ENCODE measurements around the gene AVPI1.

The AVPI1 gene

DNA sequence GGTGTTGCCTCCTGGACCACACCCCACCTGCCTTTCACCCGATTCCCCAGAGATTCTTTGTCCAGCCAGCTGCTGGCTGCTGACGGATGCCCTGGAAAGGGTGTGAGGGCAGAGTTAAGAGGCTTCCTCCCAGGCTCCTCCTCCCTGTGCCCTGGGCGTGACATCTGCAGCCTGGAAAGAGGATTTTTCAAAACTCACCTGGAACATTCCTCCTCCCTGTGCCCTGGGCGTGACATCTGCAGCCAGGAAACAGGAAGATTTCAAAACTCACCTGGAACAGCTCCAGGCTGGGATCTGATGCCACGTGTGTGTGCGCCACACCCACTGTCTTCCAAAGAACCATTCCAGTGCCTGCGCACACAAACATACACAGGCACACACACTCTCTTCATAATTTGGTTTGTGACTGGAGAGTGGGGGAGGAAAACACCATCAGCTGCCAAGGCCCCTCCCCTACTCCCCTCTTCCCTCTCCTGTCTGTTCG lies 31.7 kb upstream of the AVPI1 start:
- Histone ChIP-seq H3K27me3 (ENCODE audit: low read depth, low read length) (no peaks in the 10 kb centered on the region), H2AFZ (ENCODE audit: low read depth, low read length) (no peak overlapping the region), H3K9me3 (ENCODE audit: insufficient read depth, low read length) (no peaks in the 10 kb centered on the region), H4K20me1 (ENCODE audit: insufficient read depth, low read length) (no peaks in the 10 kb centered on the region), H3K79me2 (ENCODE audit: low read length) (no peaks in the 10 kb centered on the region), H3K4me2 (ENCODE audit: low read length) (no peak overlapping the region), H3K4me1 (ENCODE audit: low read length) (no peaks in the 10 kb centered on the region), H3K4me3 (ENCODE audit: low read length) (no peak overlapping the region), H3K9ac (ENCODE audit: low read length) (no peak overlapping the region), H3K27ac (ENCODE audit: low read length) (no peak overlapping the region), H3K36me3 (replicated peaks; ENCODE audit: low read depth, low read length) (no peaks in the 10 kb centered on the region)
- TF ChIP-seq EZH2phosphoT487 (IDR thresholded peaks at IDR 0.05; ENCODE audit: low read depth) (no peak), CTCF (IDR thresholded peaks at IDR 0.05; ENCODE audit: low read depth, low read length) (no peak)

GRCh38 chr10:97718178-97718577 lies 31.1 kb upstream of the AVPI1 start:
- Histone ChIP-seq H3K4me2 (ENCODE audit: low read length) (no peak overlapping the region), H3K9me3 (ENCODE audit: insufficient read depth, low read length) (no peaks in the 10 kb centered on the region), H3K79me2 (ENCODE audit: low read length) (no peaks in the 10 kb centered on the region), H3K9ac (ENCODE audit: low read length) (no peak overlapping the region), H3K36me3 (replicated peaks; ENCODE audit: low read depth, low read length) (no peaks in the 10 kb centered on the region), H3K27ac (ENCODE audit: low read length) (no peak overlapping the region), H3K4me3 (ENCODE audit: low read length) (no peak overlapping the region), H2AFZ (ENCODE audit: low read depth, low read length) (no peak overlapping the region), H3K27me3 (ENCODE audit: low read depth, low read length) (no peaks in the 10 kb centered on the region), H4K20me1 (ENCODE audit: insufficient read depth, low read length) (no peaks in the 10 kb centered on the region), H3K4me1 (ENCODE audit: low read length) (no peaks in the 10 kb centered on the region)
- TF ChIP-seq EZH2phosphoT487 (IDR thresholded peaks at IDR 0.05; ENCODE audit: low read depth) (no peak), CTCF (IDR thresholded peaks at IDR 0.05; ENCODE audit: low read depth, low read length) (no peak)

GRCh38 chr10:97717627-97718026 lies 30.6 kb upstream of the AVPI1 start:
- no peak overlapping the region for H3K4me2 ChIP-seq (ENCODE audit: low read length)
- no peak overlapping the region for H3K4me3 ChIP-seq (ENCODE audit: low read length)
- no peaks in the 10 kb centered on the region for H3K79me2 ChIP-seq (ENCODE audit: low read length)
- H3K27ac ChIP-seq (ENCODE audit: low read length): no peak overlapping the region
- no peaks in the 10 kb centered on the region for H3K27me3 ChIP-seq (ENCODE audit: low read depth, low read length)
- H3K9ac ChIP-seq (ENCODE audit: low read length): no peak overlapping the region
- TF ChIP-seq CTCF (IDR thresholded peaks at IDR 0.05; ENCODE audit: low read depth, low read length) (no peak), EZH2phosphoT487 (IDR thresholded peaks at IDR 0.05; ENCODE audit: low read depth) (no peak)
- H2AFZ ChIP-seq (ENCODE audit: low read depth, low read length): no peak overlapping the region
- H3K36me3 ChIP-seq (replicated peaks; ENCODE audit: low read depth, low read length): no peaks in the 10 kb centered on the region
- no peaks in the 10 kb centered on the region; the same call in 1 of the 2 replicates for H3K4me1 ChIP-seq (ENCODE audit: low read length)
- no peaks in the 10 kb centered on the region for H3K9me3 ChIP-seq (ENCODE audit: insufficient read depth, low read length)
- H4K20me1 ChIP-seq (ENCODE audit: insufficient read depth, low read length): no peaks in the 10 kb centered on the region

DNA sequence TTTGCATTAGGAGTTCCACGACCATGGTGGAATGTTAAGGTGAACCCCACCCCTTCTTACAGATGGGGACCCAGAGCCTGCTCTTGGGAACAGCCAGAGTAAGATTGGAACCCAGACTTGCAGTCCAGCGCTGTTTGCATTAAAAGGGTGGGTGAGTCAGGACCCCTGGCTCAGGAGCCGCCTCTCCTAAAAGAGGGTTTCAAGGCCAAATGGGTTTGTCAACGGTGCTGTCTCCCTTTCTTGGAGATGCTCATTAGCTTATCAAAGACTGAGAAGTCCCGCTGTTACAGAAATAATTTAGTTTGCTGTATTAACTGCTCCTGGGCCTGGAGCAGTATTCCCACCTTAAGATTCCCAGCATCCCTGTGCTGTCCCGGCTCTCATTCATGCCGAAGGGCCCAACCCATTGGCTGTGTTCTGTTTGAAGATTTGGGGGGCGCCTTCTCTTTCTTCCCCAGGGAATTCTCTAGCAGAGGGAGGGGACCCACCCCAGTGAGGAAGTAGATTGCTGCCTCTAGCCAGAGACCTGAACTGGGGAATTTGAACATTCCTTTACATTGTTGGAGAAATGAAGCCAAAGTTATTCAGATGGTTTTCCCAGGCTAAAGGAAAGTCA lies 28.3 kb upstream of the AVPI1 start:
- TF ChIP-seq EZH2phosphoT487 (IDR thresholded peaks at IDR 0.05; ENCODE audit: low read depth) (no peak), CTCF (IDR thresholded peaks at IDR 0.05; ENCODE audit: low read depth, low read length) (no peak)
- H3K4me3 ChIP-seq (ENCODE audit: low read length): no peak overlapping the region
- no peaks in the 10 kb centered on the region for H3K27me3 ChIP-seq (ENCODE audit: low read depth, low read length)
- no peaks in the 10 kb centered on the region for H4K20me1 ChIP-seq (ENCODE audit: insufficient read depth, low read length)
- no peaks in the 10 kb centered on the region for H3K36me3 ChIP-seq (replicated peaks; ENCODE audit: low read depth, low read length)
- no peak overlapping the region for H3K9ac ChIP-seq (ENCODE audit: low read length)
- H3K4me2 ChIP-seq (ENCODE audit: low read length): no peak overlapping the region
- no peaks in the 10 kb centered on the region for H3K79me2 ChIP-seq (ENCODE audit: low read length)
- no peaks in the 10 kb centered on the region; the same call in 1 of the 2 replicates for H3K4me1 ChIP-seq (ENCODE audit: low read length)
- no peaks in the 10 kb centered on the region for H3K9me3 ChIP-seq (ENCODE audit: insufficient read depth, low read length)
- no peak overlapping the region for H3K27ac ChIP-seq (ENCODE audit: low read length)
- no peak overlapping the region for H2AFZ ChIP-seq (ENCODE audit: low read depth, low read length)

All from OCI-LY3 (cell line).